GM11168 (cell line): Measurements from ENCODE around the gene ARL5A.

Experiments used
- in situ Hi-C: fragments of 300-500 bp; cut with MboI; formaldehyde crosslinking; loops from one replicate; pipeline ENCODE4 v1.12.0; 2022; ENCODE audit warnings: low sequenced_read_pairs; ENCODE audit not compliant: unreplicated experiment

The ARL5A gene

GRCh38 chr2:151771599-151772358 is 56.4 kb downstream of the ARL5A start:
- in situ Hi-C loops = no loop called here

- in situ Hi-C loops = no loop called here
Observed at GRCh38 chr2:151770995-151771394, 57.2 kb downstream of the ARL5A start.

- in situ Hi-C loops = no loop called here
Observed at GRCh38 chr2:151769606-151770005, 58.6 kb downstream of the ARL5A start.

- in situ Hi-C loops = no loop called here
Observed at GRCh38 chr2:151767536-151767935, 60.7 kb downstream of the ARL5A start.

- in situ Hi-C loops = no loop called here
Observed at GRCh38 chr2:151766437-151767153, 61.6 kb downstream of the ARL5A start.

GRCh38 chr2:151765760-151766410 is 62.3 kb downstream of the ARL5A start:
- in situ Hi-C loops = no loop called here

- in situ Hi-C loops = no loop called here
Observed at GRCh38 chr2:151762694-151763093, 65.5 kb downstream of the ARL5A start.

- in situ Hi-C loops = no loop called here
Observed at GRCh38 chr2:151761687-151762086, 66.5 kb downstream of the ARL5A start.

- in situ Hi-C loops = no loop called here
Observed at GRCh38 chr2:151761193-151761592, 67.0 kb downstream of the ARL5A start.

- in situ Hi-C loops = no loop called here
Observed at GRCh38 chr2:151760139-151760650, 68.0 kb downstream of the ARL5A start.

- in situ Hi-C loops = no loop called here
Observed at GRCh38 chr2:151758744-151759143, 69.5 kb downstream of the ARL5A start.

- in situ Hi-C loops = no loop called here
Observed at GRCh38 chr2:151757861-151758260, 70.4 kb downstream of the ARL5A start.

GRCh38 chr2:151756820-151757219 is 71.4 kb downstream of the ARL5A start:
- in situ Hi-C loops = no loop called here

GRCh38 chr2:151754253-151754897 is 73.8 kb downstream of the ARL5A start:
- in situ Hi-C loops = no loop called here

GRCh38 chr2:151753540-151753939 is 74.7 kb downstream of the ARL5A start:
- in situ Hi-C loops = no loop called here
